Thyroid gland (tissue), 4 donors: ENCODE data around the gene NLRX1. TPM values are rescaled to one million over a fixed set of nuclear protein-coding genes. Genes with fewer than 3 reads are reported as not detected.
A peak's percentile ranks its signal among the peaks of the same experiment; 100 is the strongest.

Experiments
- DNase-seq, 2 donors: peaks; one replicate each; pipeline ENCODE4 v3.0.0-alpha.2; 2019
- H3K27ac ChIP-seq, 3 donors: fragments of 200-600 bp; sonication (generic); 1 replicate in 2 of 3; 2 replicates in 1 of 3; pipeline ENCODE4 v1.5.1; 2016 to 2019; ENCODE audit warnings: mild to moderate bottlenecking in 1 of 3, moderate library complexity in 1 of 3
- H3K27me3 ChIP-seq: fragments of 200-600 bp; sonication (generic); one replicate; pipeline ENCODE4 v1.5.1; 2019
- H3K36me3 ChIP-seq, 2 donors: fragments of 200-600 bp; sonication (generic); one replicate each; pipeline ENCODE4 v1.5.1; 2016 to 2019
- H3K4me1 ChIP-seq, 2 donors: fragments of 200-600 bp; sonication (generic); one replicate each; pipeline ENCODE4 v1.5.1; 2017 to 2019
- H3K4me3 ChIP-seq, 3 donors: fragments of 200-600 bp; sonication (generic); replicated peaks in 1 of 3; 1 replicate in 2 of 3; 2 replicates in 1 of 3; pipeline ENCODE4 v1.5.1; 2016; ENCODE audit warnings: mild to moderate bottlenecking in 1 of 3
- H3K9me3 ChIP-seq: fragments of 200-600 bp; sonication (generic); one replicate; pipeline ENCODE4 v1.5.1; 2017
- POLR2A ChIP-seq, 2 donors: fragments of 450-650 bp; IDR thresholded peaks; one replicate each; pipeline ENCODE4 v1.6.1; 2017; ENCODE audit warnings: antibody characterized with exemption in 2 of 2, mild to moderate bottlenecking in 2 of 2, moderate library complexity in 1 of 2
- WGBS, 2 donors: methylation state at CpG; one replicate each; pipeline ENCODE4 v1.1.5; 2017; 5-methylcytosine and 5-hydroxymethylcytosine counted together
- intact Hi-C: fragments of 100-400 bp; cut with DNase I; formaldehyde crosslinking; loops from one replicate; pipeline ENCODE4 v1.15.1; 2023
- total RNA-seq, 4 donors: library from RNA; depleted of rRNA; stranded (reverse); fragments of >200 nt; gene quantifications; one replicate each; pipeline ENCODE4 v1.2.3, GENCODE V29; 2016
- TF ChIP-seq, protein P1 (sequence below), 6 experiments: fragments of 200-600 bp in 3 of 6; fragments of 450-650 bp in 3 of 6; sonication (generic) in 3 of 6; IDR thresholded peaks; one replicate each; pipeline ENCODE4 v1.5.1; 2016 to 2019; ENCODE audit warnings: antibody characterized with exemption in 6 of 6, mild to moderate bottlenecking in 2 of 6, inconsistent platforms in 1 of 6, moderate library complexity in 1 of 6

NLRX1 gene
- total RNA-seq, 4 donors from 2014 or later, result 13.3 to 33.1 (median 19.5) TPM

DNA sequence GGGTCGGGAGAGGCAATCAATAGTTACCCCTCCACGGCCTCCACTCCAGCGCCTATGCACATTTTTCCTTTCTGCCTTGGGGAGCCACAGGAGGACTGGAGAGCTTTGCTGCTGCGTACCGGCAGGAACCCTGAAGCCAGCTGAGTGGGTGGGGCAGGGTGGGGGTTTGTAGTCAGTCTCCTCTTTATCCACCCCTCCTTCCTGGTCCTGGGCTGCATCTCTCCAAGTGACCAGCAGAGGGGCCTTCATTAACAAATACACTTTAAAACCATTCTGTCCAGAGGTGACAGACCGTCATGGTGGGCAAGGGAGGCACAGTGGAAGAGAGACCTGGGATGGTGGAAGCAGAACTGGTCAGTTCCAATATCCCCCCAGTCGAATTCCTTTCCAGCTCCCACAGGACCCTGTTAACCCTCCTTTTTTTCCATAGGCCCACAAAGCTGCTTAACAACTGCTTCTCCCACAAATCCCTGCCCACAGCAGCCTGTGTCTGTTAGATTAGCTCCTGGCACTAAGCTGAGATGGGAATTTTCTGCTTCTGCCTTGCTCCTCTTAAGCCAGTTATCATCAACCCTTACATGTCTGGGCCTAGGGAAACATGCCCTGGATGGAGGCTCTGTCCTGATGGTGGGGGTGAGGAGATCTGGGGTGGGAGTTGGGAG, 23.6 kb upstream of the NLRX1 start:
- Histone ChIP-seq H3K27me3 (peaks cover 4% of the 10 kb centered on the region), H3K27ac (no peak overlapping the region), H3K36me3 (no peaks in the 10 kb centered on the region), H3K4me3 (no peak overlapping the region), H3K4me1 (peaks cover 6 to 12% of the 10 kb centered on the region in 2 donors), H3K9me3 (no peaks in the 10 kb centered on the region)
- DNase-seq, result peak; percentile 71 to 73
- whole genome bisulfite sequencing, 2 donors, result 11 to 21% methylated on average over 7 of the region's 7 CpGs
- intact Hi-C loops, result loop anchor here (5.0 kb wide), 1 partner anchor 52 kb away; no protein-coding TSS in a partner anchor
- TF ChIP-seq, protein P1, sequence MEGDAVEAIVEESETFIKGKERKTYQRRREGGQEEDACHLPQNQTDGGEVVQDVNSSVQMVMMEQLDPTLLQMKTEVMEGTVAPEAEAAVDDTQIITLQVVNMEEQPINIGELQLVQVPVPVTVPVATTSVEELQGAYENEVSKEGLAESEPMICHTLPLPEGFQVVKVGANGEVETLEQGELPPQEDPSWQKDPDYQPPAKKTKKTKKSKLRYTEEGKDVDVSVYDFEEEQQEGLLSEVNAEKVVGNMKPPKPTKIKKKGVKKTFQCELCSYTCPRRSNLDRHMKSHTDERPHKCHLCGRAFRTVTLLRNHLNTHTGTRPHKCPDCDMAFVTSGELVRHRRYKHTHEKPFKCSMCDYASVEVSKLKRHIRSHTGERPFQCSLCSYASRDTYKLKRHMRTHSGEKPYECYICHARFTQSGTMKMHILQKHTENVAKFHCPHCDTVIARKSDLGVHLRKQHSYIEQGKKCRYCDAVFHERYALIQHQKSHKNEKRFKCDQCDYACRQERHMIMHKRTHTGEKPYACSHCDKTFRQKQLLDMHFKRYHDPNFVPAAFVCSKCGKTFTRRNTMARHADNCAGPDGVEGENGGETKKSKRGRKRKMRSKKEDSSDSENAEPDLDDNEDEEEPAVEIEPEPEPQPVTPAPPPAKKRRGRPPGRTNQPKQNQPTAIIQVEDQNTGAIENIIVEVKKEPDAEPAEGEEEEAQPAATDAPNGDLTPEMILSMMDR (IDR thresholded peaks at IDR 0.05), result peak; percentile 49 to 81 (median 64)
- no peak for TF ChIP-seq POLR2A (IDR thresholded peaks at IDR 0.05)

DNA sequence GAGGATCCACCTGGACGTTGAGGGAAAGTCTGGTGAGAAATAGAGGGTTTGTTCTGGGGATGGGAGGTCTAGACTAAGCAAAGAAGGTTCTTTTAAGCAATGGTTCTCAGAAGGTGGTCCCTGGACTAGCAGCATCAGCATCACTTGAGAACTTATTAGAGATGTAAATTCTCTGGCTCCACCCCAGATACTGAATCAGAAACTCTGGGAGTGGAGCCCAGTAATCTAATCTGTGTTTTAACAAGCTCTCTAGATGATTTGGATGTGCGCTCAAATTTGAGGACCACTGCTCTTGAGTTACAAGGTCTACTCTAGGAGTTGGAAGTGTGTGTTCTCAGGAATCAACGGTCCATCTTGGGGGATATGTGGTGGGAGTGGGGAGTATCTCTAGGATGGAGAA, 23.0 kb upstream of the NLRX1 start:
- intact Hi-C loops, result loop anchor here (5.0 kb wide), 1 partner anchor 52 kb away; no protein-coding TSS in a partner anchor
- Histone ChIP-seq H3K4me3 (no peak overlapping the region), H3K27ac (no peak overlapping the region), H3K36me3 (no peaks in the 10 kb centered on the region), H3K9me3 (no peaks in the 10 kb centered on the region), H3K4me1 (peaks cover 6 to 13% of the 10 kb centered on the region in 2 donors), H3K27me3 (peaks cover 4% of the 10 kb centered on the region)
- no peak for TF ChIP-seq POLR2A (IDR thresholded peaks at IDR 0.05)
- TF ChIP-seq, protein P1 (IDR thresholded peaks at IDR 0.05), result no peak
- WGBS, 2 donors, result 35 to 51% methylated on average over 3 of the region's 3 CpGs
- no peak for DNase-seq

DNA sequence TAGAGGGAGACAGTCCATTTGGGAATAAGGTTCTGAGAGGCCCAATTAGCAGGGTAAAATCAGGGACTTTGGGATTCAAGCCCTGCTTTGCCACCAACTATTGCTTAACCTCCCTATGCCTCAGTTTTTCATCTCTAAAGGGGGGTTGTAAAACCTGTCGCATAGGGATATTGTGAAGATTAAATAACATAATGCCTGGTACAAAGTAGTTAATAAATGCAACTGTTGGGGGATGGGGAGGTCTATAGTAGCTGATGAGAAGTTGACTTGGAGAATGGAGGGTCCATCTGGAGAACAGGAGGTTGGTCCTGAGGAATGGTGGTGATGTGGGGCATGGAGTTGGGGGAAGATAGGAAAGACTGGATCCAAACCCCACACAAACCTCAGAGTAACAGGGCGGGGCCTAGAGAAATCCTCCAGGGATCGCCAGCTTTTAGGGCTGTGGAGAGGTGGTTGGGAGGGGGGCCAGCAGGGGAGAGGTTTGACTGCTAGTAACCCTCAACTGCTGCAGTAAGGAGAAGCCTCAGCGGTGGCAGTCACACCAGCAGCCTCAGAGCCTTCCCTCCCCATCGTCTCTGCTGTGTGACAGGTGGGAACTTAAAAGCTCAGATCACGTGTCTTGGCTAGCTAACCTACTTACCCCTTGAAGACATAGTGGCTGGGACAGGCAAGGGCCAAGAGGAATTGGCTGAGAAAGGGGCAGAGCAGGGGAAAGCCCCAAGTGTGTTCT, 20.8 kb upstream of the NLRX1 start:
- intact Hi-C loops, result loop anchor here (5.0 kb wide), 1 partner anchor 50 kb away; no protein-coding TSS in a partner anchor
- no peaks in the 10 kb centered on the region for H3K36me3 ChIP-seq
- H3K27me3 ChIP-seq, result peaks cover 4% of the 10 kb centered on the region
- no peaks in the 10 kb centered on the region for H3K9me3 ChIP-seq
- WGBS, 2 donors, result 48 to 63% methylated on average over 6 of the region's 6 CpGs
- no peak for DNase-seq
- H3K4me3 ChIP-seq, result no peak overlapping the region
- no peak overlapping the region for H3K27ac ChIP-seq
- peaks cover 6 to 13% of the 10 kb centered on the region in 2 donors for H3K4me1 ChIP-seq
- no peak for TF ChIP-seq POLR2A (IDR thresholded peaks at IDR 0.05)
- TF ChIP-seq, protein P1 (IDR thresholded peaks at IDR 0.05), result no peak

DNA sequence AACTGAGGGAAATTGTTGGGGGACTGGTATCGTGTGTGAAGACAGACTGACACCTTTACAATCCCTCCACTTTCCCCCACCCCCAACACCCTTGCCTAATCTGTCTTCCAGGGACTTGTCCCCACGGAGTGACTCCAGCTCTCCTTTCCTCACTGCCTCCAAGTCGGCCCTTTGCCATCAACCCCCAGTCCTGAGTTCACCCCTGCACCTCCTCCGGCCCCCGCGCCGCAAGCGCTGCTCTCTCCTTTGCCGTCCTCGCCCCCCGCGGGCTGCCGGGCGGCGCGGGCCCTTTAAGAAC, 19.9 kb upstream of the NLRX1 start:
- WGBS, 2 donors, result 2 to 4% methylated on average over 15 of the region's 16 CpGs
- H3K4me3 ChIP-seq, result peak overlapping the region; percentile 22 to 42 (median 32)
- H3K4me1 ChIP-seq, result peaks cover 6 to 13% of the 10 kb centered on the region in 2 donors
- H3K27me3 ChIP-seq, result peaks cover 4% of the 10 kb centered on the region
- no peak overlapping the region for H3K27ac ChIP-seq
- H3K36me3 ChIP-seq, result no peaks in the 10 kb centered on the region
- no peak for TF ChIP-seq POLR2A (IDR thresholded peaks at IDR 0.05)
- TF ChIP-seq, protein P1 (IDR thresholded peaks at IDR 0.05), result no peak
- no peak for DNase-seq
- H3K9me3 ChIP-seq, result no peaks in the 10 kb centered on the region
- intact Hi-C loops, result loop anchor here (5.0 kb wide), 1 partner anchor 49 kb away; no protein-coding TSS in a partner anchor
